ENCODE results near the gene SYT1.

Gene SYT1

DNA sequence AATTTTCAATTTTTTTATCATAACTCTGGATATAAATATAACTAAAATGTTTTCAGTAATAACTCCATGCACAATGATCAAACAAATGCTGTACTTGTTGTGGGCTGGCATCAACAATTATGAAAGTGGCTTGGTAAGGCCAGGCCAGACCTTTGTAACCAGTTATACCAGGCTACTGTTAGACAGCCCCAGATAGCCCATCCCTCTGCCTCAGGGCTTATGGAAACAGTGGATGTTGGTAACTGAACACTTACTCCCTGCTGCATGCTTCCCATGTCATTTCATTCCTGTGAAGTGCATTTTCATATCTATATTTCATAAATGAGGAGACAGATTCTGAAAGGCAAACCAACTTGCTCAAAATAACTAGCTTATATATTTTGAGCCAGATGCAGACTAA is 195.0 kb downstream of the SYT1 start:
- H3K36me3 ChIP-seq (ENCODE audit: control insufficient read depth in 2 of 2, insufficient read depth in 1 of 2, low read length in 2 of 2): no peaks in the 10 kb centered on the region
- no peaks in the 10 kb centered on the region for H3K4me1 ChIP-seq (ENCODE audit: control insufficient read depth, insufficient read depth, low read length)
- CTCF ChIA-PET: no interaction called here
- no peak overlapping the region for H3K4me3 ChIP-seq (ENCODE audit: low read depth, low read length)
- TF ChIP-seq KLF8 (tag by site-specific recombination; IDR thresholded peaks at IDR 0.05) (no peak), ZNF837 (tag by site-specific recombination; IDR thresholded peaks at IDR 0.05) (no peak), ZNF426 (tag by site-specific recombination; IDR thresholded peaks at IDR 0.05) (no peak), ZNF354C (tag by site-specific recombination; IDR thresholded peaks at IDR 0.05; ENCODE audit: borderline replicate concordance, low read depth) (no peak), ZNF529 (tag by site-specific recombination; IDR thresholded peaks at IDR 0.05; ENCODE audit: insufficient replicate concordance) (no peak), ZNF658 (tag by site-specific recombination; IDR thresholded peaks at IDR 0.05) (no peak), RBAK (tag by site-specific recombination; IDR thresholded peaks at IDR 0.05) (no peak), SP2 (tag by site-specific recombination; IDR thresholded peaks at IDR 0.05) (no peak), ZNF174 (tag by site-specific recombination; IDR thresholded peaks at IDR 0.05) (no peak), ZNF549 (tag by site-specific recombination; IDR thresholded peaks at IDR 0.05) (no peak), ZNF473 (tag by site-specific recombination; IDR thresholded peaks at IDR 0.05) (no peak), ZNF19 (tag by site-specific recombination; IDR thresholded peaks at IDR 0.05; ENCODE audit: low read depth) (no peak), ZNF768 (tag by site-specific recombination; IDR thresholded peaks at IDR 0.05) (no peak), SETDB1 (IDR thresholded peaks at IDR 0.05; ENCODE audit: insufficient read length, low read length) (no peak)
- H3K27ac ChIP-seq (ENCODE audit: extremely low read depth, low read depth, low read length): no peak overlapping the region
- POLR2A ChIA-PET: no interaction called here
- H3K9me3 ChIP-seq (ENCODE audit: control insufficient read depth, insufficient read depth, low read depth, low read length): no peaks in the 10 kb centered on the region

DNA sequence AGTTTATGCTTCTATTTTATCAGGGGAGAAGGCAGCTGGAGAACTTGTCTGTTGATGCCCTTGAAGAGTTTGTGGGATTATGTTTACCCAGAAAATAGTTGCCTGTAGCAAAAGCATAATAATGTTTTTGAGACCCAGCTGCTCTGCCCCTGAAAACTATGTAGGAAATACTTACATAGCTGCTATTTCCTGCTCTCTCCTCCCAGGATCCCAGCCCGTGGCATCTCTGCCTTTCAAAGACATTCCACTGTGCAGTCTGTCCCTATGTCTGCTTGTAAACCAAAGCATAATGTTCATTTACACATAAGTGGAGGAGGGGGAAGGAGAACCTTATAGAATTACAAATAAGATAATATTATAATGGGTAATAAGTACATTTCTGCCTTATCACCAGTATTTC is 198.7 kb downstream of the SYT1 start:
- H3K36me3 ChIP-seq (ENCODE audit: control insufficient read depth in 2 of 2, insufficient read depth in 1 of 2, low read length in 2 of 2): no peaks in the 10 kb centered on the region
- ChIA-PET CTCF (no interaction called here), POLR2A (no interaction called here)
- H3K9me3 ChIP-seq (ENCODE audit: control insufficient read depth, insufficient read depth, low read depth, low read length): no peaks in the 10 kb centered on the region
- H3K27ac ChIP-seq (ENCODE audit: extremely low read depth, low read depth, low read length): no peak overlapping the region
- TF ChIP-seq ZNF791 (tag by site-specific recombination; IDR thresholded peaks at IDR 0.05): no peak
- TF ChIP-seq BCL11B (tag by site-specific recombination; IDR thresholded peaks at IDR 0.05; ENCODE audit: low read depth): no peak
- TF ChIP-seq ZNF623 (tag by site-specific recombination; IDR thresholded peaks at IDR 0.05): no peak
- TF ChIP-seq IKZF3 (tag by site-specific recombination; IDR thresholded peaks at IDR 0.05): no peak
- TF ChIP-seq ZNF292 (tag by site-specific recombination; IDR thresholded peaks at IDR 0.05; ENCODE audit: borderline replicate concordance, low read depth): no peak
- TF ChIP-seq ZNF596 (tag by site-specific recombination; IDR thresholded peaks at IDR 0.05): no peak
- TF ChIP-seq ZNF112 (tag by site-specific recombination; IDR thresholded peaks at IDR 0.05): no peak
- TF ChIP-seq, protein P1, sequence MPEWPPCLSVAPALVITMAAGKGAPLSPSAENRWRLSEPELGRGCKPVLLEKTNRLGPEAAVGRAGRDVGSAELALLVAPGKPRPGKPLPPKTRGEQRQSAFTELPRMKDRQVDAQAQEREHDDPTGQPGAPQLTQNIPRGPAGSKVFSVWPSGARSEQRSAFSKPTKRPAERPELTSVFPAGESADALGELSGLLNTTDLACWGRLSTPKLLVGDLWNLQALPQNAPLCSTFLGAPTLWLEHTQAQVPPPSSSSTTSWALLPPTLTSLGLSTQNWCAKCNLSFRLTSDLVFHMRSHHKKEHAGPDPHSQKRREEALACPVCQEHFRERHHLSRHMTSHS (tag by site-specific recombination; IDR thresholded peaks at IDR 0.05): no peak
- TF ChIP-seq ZNF394 (tag by site-specific recombination; IDR thresholded peaks at IDR 0.05; ENCODE audit: borderline replicate concordance): no peak
- no peaks in the 10 kb centered on the region for H3K4me1 ChIP-seq (ENCODE audit: control insufficient read depth, insufficient read depth, low read length)
- H3K4me3 ChIP-seq (ENCODE audit: low read depth, low read length): no peak overlapping the region

GRCh38 chr12:79067977-79068376 is 203.4 kb downstream of the SYT1 start:
- no peak overlapping the region for H3K27ac ChIP-seq (ENCODE audit: extremely low read depth, low read depth, low read length)
- CTCF ChIA-PET: no interaction called here
- H3K9me3 ChIP-seq (ENCODE audit: control insufficient read depth, insufficient read depth, low read depth, low read length): no peaks in the 10 kb centered on the region
- POLR2A ChIA-PET: no interaction called here
- no peaks in the 10 kb centered on the region for H3K36me3 ChIP-seq (ENCODE audit: control insufficient read depth in 2 of 2, insufficient read depth in 1 of 2, low read length in 2 of 2)
- H3K4me3 ChIP-seq (ENCODE audit: low read depth, low read length): no peak overlapping the region
- H3K4me1 ChIP-seq (ENCODE audit: control insufficient read depth, insufficient read depth, low read length): no peaks in the 10 kb centered on the region
- TF ChIP-seq PRDM2 (tag by site-specific recombination; IDR thresholded peaks at IDR 0.05; ENCODE audit: borderline replicate concordance) (no peak), KLF10 (tag by site-specific recombination; IDR thresholded peaks at IDR 0.05) (no peak), ZNF354C (tag by site-specific recombination; IDR thresholded peaks at IDR 0.05; ENCODE audit: borderline replicate concordance, low read depth) (no peak), ZNF837 (tag by site-specific recombination; IDR thresholded peaks at IDR 0.05) (no peak), ZNF830 (tag by site-specific recombination; IDR thresholded peaks at IDR 0.05; ENCODE audit: low read depth) (no peak)

Measured in HEK293 (cell line).